Hepatocyte (in vitro differentiated cells): ENCODE results near the gene PHF2. TPM values are rescaled to one million over a fixed set of nuclear protein-coding genes. Genes with fewer than 3 reads are reported as not detected.
A peak's percentile ranks its signal among the peaks of the same experiment; 100 is the strongest.

Source experiments
- DNase-seq: peaks from one replicate; pipeline ENCODE4 v3.0.0-alpha.2; 2016; ENCODE audit warnings: low spot score
- H2AFZ ChIP-seq: fragments of 200-600 bp; sonication (generic); 2 replicates; pipeline ENCODE4 v1.6.0; 2016; ENCODE audit warnings: antibody characterized with exemption, mild to moderate bottlenecking
- H3K27ac ChIP-seq: fragments of 200-600 bp; sonication (generic); 2 replicates; pipeline ENCODE4 v1.5.1; 2016; ENCODE audit warnings: mild to moderate bottlenecking
- H3K27me3 ChIP-seq: fragments of 200-600 bp; sonication (generic); 2 replicates; pipeline ENCODE4 v1.6.1; 2016
- H3K36me3 ChIP-seq: fragments of 200-600 bp; sonication (generic); replicated peaks from 2 replicates; pipeline ENCODE4 v1.5.1; 2016; ENCODE audit warnings: low read depth; ENCODE audit not compliant: insufficient read depth
- H3K4me1 ChIP-seq: fragments of 200-600 bp; sonication (generic); 2 replicates; pipeline ENCODE4 v1.5.1; 2016; ENCODE audit warnings: mild to moderate bottlenecking, moderate library complexity; ENCODE audit not compliant: insufficient read depth
- H3K4me2 ChIP-seq: fragments of 200-600 bp; sonication (generic); 2 replicates; pipeline ENCODE4 v1.6.0; 2016
- H3K4me3 ChIP-seq: fragments of 200-600 bp; sonication (generic); 2 replicates; pipeline ENCODE4 v1.5.1; 2016; ENCODE audit warnings: mild to moderate bottlenecking
- H3K79me2 ChIP-seq: fragments of 200-600 bp; sonication (generic); 2 replicates; pipeline ENCODE4 v1.6.0; 2017; ENCODE audit warnings: mild to moderate bottlenecking
- H3K9me2 ChIP-seq: fragments of 200-600 bp; sonication (generic); replicated peaks from 2 replicates; pipeline ENCODE4 v1.6.0; 2017; ENCODE audit warnings: mild to moderate bottlenecking; ENCODE audit not compliant: insufficient read depth
- H3K9me3 ChIP-seq: fragments of 200-600 bp; sonication (generic); 2 replicates; pipeline ENCODE4 v1.5.1; 2016; ENCODE audit warnings: low read depth, mild to moderate bottlenecking
- H4K20me1 ChIP-seq: fragments of 200-600 bp; sonication (generic); 2 replicates; pipeline ENCODE4 v1.6.0; 2016; ENCODE audit warnings: mild to moderate bottlenecking; ENCODE audit not compliant: insufficient read depth, poor library complexity, severe bottlenecking
- CTCF ChIP-seq: fragments of 200-600 bp; sonication (generic); IDR thresholded peaks from 2 replicates; pipeline ENCODE4 v1.5.1; 2016; ENCODE audit warnings: antibody characterized with exemption, mild to moderate bottlenecking; ENCODE audit not compliant: poor library complexity
- EZH2 ChIP-seq: fragments of 200-600 bp; sonication (generic); IDR thresholded peaks from 2 replicates; pipeline ENCODE4 v1.6.1; 2016; ENCODE audit warnings: antibody characterized with exemption, mild to moderate bottlenecking, borderline replicate concordance
- EZH2phosphoT487 ChIP-seq: fragments of 200-600 bp; sonication (generic); IDR thresholded peaks from one replicate; pipeline ENCODE4 v1.6.1; 2018; ENCODE audit warnings: antibody characterized with exemption, mild to moderate bottlenecking, low read depth, moderate library complexity; ENCODE audit not compliant: unreplicated experiment, severe bottlenecking
- WGBS: methylation state at CpG from one replicate; pipeline ENCODE4 v1.1.6; 2016; ENCODE audit warnings: low lambda C conversion rate; ENCODE audit errors: missing lambda C conversion rate; 5-methylcytosine and 5-hydroxymethylcytosine counted together
- polyA plus RNA-seq: library from polyadenylated mRNA; unstranded; fragments of >200 nt; fragmentation: Nextera tagmentation; extraction: Ambion mirVana; gene quantifications from 2 replicates; pipeline ENCODE4 v1.2.1, GENCODE V29; 2016
- total RNA-seq: library from RNA; depleted of rRNA; stranded (reverse); fragments of >200 nt; gene quantifications from 2 replicates; pipeline ENCODE4 v1.2.3, GENCODE V29; 2014

PHF2 gene
- total and polyA plus RNA-seq, 2 experiments from 2014 or later: 10.5 to 19.8 TPM

DNA sequence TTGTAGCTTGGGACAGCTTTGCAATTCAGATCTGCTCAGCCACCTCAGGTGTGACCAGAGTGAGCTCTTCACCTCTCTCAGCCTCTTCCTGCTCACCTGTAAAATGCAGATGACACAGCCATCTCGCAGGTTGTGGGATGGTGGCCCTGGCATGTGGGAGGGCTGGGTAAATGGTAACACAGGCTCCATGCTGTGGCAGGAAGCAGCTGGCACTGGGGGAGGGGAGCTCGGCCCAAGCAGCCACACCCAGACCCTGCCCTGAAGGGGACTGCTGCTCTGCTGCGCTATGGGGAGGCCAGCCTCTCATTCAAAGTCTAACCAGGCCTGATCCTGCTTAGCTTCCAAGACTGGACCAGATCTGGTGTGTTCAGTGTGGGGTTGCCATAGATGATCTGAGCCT, 24.1 kb downstream of the PHF2 start:
- no peak for DNase-seq
- H3K27ac ChIP-seq: peak overlapping the region; percentile 92
- H4K20me1 ChIP-seq: peaks cover 36% of the 10 kb centered on the region

GRCh38 chr9:93601063-93601462, 24.7 kb downstream of the PHF2 start:
- Histone ChIP-seq H3K4me2 (no peak overlapping the region), H3K27me3 (no peaks in the 10 kb centered on the region), H3K9me2 (no peaks in the 10 kb centered on the region), H3K27ac (peak overlapping the region; percentile 92), H3K9me3 (no peaks in the 10 kb centered on the region), H3K4me1 (peaks cover 31% of the 10 kb centered on the region), H2AFZ (no peak overlapping the region), H3K4me3 (no peak overlapping the region), H3K79me2 (peaks cover 98% of the 10 kb centered on the region), H4K20me1 (peaks cover 36% of the 10 kb centered on the region), H3K36me3 (no peaks in the 10 kb centered on the region)
- no peak for DNase-seq
- 75% methylated on average over 4 of the region's 4 CpGs for WGBS
- TF ChIP-seq EZH2: no peak
- TF ChIP-seq CTCF: no peak
- no peak for TF ChIP-seq EZH2phosphoT487

More for the DNA sequence above, 24.1 kb downstream of the PHF2 start:
- 70% methylated on average over 3 of the region's 3 CpGs for WGBS
- Histone ChIP-seq H3K27me3 (no peaks in the 10 kb centered on the region), H3K4me2 (no peak overlapping the region), H3K9me2 (no peaks in the 10 kb centered on the region), H2AFZ (no peak overlapping the region), H3K36me3 (no peaks in the 10 kb centered on the region), H3K79me2 (peaks cover 98% of the 10 kb centered on the region), H3K9me3 (no peaks in the 10 kb centered on the region), H3K4me1 (peaks cover 31% of the 10 kb centered on the region), H3K4me3 (no peak overlapping the region)
- TF ChIP-seq EZH2phosphoT487: no peak

DNA sequence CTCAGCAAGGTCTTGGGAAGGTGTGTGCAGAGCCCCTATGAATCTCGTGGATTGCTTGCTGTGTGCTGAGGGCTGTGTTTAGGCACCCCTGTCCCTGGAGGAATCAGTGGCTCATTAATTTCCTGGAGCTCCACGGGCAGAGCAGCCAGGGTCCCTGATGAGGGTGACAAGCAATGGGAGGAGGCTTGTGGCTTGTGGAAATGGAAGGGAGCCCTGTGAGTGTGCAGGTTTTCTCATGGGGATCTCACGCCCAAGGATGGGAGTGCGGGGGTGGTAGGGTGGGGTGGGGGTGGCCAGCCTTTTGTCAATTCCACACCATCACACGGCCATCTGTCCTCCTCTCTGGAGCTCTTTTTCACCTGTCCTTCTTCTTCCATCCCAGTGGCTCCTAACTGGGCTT, 25.3 kb downstream of the PHF2 start:
- peaks cover 31% of the 10 kb centered on the region for H3K4me1 ChIP-seq
- H3K79me2 ChIP-seq: peaks cover 98% of the 10 kb centered on the region
- no peak overlapping the region for H2AFZ ChIP-seq
- no peaks in the 10 kb centered on the region for H3K9me2 ChIP-seq
- H3K4me2 ChIP-seq: no peak overlapping the region
- no peaks in the 10 kb centered on the region for H3K27me3 ChIP-seq
- H4K20me1 ChIP-seq: peaks cover 36% of the 10 kb centered on the region
- TF ChIP-seq EZH2: no peak
- no peak for TF ChIP-seq EZH2phosphoT487
- no peak for TF ChIP-seq CTCF
- H3K36me3 ChIP-seq: no peaks in the 10 kb centered on the region
- H3K9me3 ChIP-seq: no peaks in the 10 kb centered on the region
- no peak overlapping the region for H3K27ac ChIP-seq
- H3K4me3 ChIP-seq: no peak overlapping the region
- no peak for DNase-seq
- WGBS: 93% methylated on average over 5 of the region's 5 CpGs

- no peak for DNase-seq
- no peak overlapping the region for H2AFZ ChIP-seq
- H3K4me3 ChIP-seq: no peak overlapping the region
- no peaks in the 10 kb centered on the region for H3K27me3 ChIP-seq
- no peaks in the 10 kb centered on the region for H3K9me3 ChIP-seq
- H3K27ac ChIP-seq: no peak overlapping the region
- H3K79me2 ChIP-seq: peaks cover 98% of the 10 kb centered on the region
- peaks cover 30% of the 10 kb centered on the region for H3K4me1 ChIP-seq
- no peak overlapping the region for H3K4me2 ChIP-seq
- peaks cover 30% of the 10 kb centered on the region for H4K20me1 ChIP-seq
- H3K9me2 ChIP-seq: no peaks in the 10 kb centered on the region
- no peaks in the 10 kb centered on the region for H3K36me3 ChIP-seq
- TF ChIP-seq EZH2phosphoT487 (no peak), EZH2 (no peak), CTCF (no peak)
- WGBS: 98% methylated on average over 15 of the region's 15 CpGs
Observed at GRCh38 chr9:93603011-93603410, 26.6 kb downstream of the PHF2 start.
